ENCODE data around the gene RPS26. TPM values are rescaled to one million over a fixed set of nuclear protein-coding genes. Genes with fewer than 3 reads are reported as not detected.
A peak's percentile ranks its signal among the peaks of the same experiment; 100 is the strongest.

Gene RPS26
- total and polyA plus RNA-seq, 2 of the 13 experiments (the other 11 are each of a cell fraction or from before 2014, with no cell fraction given): 150 to 421 TPM

DNA sequence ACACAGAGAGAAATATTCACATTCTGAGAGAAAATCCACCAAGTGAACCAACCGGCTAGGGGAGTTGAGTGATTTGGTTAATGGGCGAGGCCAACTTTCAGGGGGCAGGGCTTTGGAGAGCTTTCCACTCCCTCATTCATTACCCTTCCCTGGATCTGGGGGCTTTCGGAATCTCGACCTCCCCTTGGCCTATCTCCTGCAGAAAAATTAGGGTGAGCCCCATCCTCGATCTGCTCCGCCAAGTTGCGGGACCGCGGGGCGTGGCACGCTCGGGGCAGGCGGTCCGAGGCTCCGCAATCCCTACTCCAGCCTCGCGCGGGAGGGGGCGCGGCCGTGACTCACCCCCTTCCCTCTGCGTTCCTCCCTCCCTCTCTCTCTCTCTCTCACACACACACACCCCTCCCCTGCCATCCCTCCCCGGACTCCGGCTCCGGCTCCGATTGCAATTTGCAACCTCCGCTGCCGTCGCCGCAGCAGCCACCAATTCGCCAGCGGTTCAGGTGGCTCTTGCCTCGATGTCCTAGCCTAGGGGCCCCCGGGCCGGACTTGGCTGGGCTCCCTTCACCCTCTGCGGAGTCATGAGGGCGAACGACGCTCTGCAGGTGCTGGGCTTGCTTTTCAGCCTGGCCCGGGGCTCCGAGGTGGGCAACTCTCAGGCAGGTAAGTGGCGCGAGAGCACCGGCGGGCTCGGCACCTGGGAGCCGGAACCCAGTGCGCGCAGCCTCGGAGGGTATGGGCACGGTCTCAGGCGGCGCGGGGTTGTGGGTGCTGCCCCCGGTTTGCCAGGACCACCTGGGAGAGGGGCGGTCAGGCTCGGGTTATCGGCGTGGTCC lies 38.2 kb downstream of the RPS26 start, which contains the start of gene ERBB3 (continued):
- TF ChIP-seq, protein P1, sequence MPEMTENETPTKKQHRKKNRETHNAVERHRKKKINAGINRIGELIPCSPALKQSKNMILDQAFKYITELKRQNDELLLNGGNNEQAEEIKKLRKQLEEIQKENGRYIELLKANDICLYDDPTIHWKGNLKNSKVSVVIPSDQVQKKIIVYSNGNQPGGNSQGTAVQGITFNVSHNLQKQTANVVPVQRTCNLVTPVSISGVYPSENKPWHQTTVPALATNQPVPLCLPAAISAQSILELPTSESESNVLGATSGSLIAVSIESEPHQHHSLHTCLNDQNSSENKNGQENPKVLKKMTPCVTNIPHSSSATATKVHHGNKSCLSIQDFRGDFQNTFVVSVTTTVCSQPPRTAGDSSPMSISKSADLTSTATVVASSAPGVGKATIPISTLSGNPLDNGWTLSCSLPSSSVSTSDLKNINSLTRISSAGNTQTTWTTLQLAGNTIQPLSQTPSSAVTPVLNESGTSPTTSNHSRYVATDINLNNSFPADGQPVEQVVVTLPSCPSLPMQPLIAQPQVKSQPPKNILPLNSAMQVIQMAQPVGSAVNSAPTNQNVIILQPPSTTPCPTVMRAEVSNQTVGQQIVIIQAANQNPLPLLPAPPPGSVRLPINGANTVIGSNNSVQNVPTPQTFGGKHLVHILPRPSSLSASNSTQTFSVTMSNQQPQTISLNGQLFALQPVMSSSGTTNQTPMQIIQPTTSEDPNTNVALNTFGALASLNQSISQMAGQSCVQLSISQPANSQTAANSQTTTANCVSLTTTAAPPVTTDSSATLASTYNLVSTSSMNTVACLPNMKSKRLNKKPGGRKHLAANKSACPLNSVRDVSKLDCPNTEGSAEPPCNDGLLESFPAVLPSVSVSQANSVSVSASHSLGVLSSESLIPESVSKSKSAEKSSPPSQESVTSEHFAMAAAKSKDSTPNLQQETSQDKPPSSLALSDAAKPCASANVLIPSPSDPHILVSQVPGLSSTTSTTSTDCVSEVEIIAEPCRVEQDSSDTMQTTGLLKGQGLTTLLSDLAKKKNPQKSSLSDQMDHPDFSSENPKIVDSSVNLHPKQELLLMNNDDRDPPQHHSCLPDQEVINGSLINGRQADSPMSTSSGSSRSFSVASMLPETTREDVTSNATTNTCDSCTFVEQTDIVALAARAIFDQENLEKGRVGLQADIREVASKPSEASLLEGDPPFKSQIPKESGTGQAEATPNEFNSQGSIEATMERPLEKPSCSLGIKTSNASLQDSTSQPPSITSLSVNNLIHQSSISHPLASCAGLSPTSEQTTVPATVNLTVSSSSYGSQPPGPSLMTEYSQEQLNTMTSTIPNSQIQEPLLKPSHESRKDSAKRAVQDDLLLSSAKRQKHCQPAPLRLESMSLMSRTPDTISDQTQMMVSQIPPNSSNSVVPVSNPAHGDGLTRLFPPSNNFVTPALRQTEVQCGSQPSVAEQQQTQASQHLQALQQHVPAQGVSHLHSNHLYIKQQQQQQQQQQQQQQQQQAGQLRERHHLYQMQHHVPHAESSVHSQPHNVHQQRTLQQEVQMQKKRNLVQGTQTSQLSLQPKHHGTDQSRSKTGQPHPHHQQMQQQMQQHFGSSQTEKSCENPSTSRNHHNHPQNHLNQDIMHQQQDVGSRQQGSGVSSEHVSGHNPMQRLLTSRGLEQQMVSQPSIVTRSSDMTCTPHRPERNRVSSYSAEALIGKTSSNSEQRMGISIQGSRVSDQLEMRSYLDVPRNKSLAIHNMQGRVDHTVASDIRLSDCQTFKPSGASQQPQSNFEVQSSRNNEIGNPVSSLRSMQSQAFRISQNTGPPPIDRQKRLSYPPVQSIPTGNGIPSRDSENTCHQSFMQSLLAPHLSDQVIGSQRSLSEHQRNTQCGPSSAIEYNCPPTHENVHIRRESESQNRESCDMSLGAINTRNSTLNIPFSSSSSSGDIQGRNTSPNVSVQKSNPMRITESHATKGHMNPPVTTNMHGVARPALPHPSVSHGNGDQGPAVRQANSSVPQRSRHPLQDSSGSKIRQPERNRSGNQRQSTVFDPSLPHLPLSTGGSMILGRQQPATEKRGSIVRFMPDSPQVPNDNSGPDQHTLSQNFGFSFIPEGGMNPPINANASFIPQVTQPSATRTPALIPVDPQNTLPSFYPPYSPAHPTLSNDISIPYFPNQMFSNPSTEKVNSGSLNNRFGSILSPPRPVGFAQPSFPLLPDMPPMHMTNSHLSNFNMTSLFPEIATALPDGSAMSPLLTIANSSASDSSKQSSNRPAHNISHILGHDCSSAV (CRISPR knock-in tag; IDR thresholded peaks at IDR 0.05; ENCODE audit: borderline replicate concordance): no peak
- peak; percentile 71 for TF ChIP-seq HDAC1 (CRISPR knock-in tag; IDR thresholded peaks at IDR 0.05)
- no peak for TF ChIP-seq ARNT (IDR thresholded peaks at IDR 0.05)
- TF ChIP-seq, protein P2, sequence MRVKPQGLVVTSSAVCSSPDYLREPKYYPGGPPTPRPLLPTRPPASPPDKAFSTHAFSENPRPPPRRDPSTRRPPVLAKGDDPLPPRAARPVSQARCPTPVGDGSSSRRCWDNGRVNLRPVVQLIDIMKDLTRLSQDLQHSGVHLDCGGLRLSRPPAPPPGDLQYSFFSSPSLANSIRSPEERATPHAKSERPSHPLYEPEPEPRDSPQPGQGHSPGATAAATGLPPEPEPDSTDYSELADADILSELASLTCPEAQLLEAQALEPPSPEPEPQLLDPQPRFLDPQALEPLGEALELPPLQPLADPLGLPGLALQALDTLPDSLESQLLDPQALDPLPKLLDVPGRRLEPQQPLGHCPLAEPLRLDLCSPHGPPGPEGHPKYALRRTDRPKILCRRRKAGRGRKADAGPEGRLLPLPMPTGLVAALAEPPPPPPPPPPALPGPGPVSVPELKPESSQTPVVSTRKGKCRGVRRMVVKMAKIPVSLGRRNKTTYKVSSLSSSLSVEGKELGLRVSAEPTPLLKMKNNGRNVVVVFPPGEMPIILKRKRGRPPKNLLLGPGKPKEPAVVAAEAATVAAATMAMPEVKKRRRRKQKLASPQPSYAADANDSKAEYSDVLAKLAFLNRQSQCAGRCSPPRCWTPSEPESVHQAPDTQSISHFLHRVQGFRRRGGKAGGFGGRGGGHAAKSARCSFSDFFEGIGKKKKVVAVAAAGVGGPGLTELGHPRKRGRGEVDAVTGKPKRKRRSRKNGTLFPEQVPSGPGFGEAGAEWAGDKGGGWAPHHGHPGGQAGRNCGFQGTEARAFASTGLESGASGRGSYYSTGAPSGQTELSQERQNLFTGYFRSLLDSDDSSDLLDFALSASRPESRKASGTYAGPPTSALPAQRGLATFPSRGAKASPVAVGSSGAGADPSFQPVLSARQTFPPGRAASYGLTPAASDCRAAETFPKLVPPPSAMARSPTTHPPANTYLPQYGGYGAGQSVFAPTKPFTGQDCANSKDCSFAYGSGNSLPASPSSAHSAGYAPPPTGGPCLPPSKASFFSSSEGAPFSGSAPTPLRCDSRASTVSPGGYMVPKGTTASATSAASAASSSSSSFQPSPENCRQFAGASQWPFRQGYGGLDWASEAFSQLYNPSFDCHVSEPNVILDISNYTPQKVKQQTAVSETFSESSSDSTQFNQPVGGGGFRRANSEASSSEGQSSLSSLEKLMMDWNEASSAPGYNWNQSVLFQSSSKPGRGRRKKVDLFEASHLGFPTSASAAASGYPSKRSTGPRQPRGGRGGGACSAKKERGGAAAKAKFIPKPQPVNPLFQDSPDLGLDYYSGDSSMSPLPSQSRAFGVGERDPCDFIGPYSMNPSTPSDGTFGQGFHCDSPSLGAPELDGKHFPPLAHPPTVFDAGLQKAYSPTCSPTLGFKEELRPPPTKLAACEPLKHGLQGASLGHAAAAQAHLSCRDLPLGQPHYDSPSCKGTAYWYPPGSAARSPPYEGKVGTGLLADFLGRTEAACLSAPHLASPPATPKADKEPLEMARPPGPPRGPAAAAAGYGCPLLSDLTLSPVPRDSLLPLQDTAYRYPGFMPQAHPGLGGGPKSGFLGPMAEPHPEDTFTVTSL (CRISPR knock-in tag; IDR thresholded peaks at IDR 0.05; ENCODE audit: borderline replicate concordance): peak; percentile 54; the same call in 1 of the 2 replicates
- 0 out of 2 replicates have a peak, but pooled peaks have one; percentile 30 for TF ChIP-seq ESRRA (CRISPR knock-in tag; IDR thresholded peaks at IDR 0.05; ENCODE audit: low read depth)
- TF ChIP-seq CBX5 (CRISPR knock-in tag; IDR thresholded peaks at IDR 0.05; ENCODE audit: borderline replicate concordance): no peak
- TF ChIP-seq TP53 (CRISPR knock-in tag; conservative IDR thresholded peaks at IDR 0.05): no peak
- TF ChIP-seq ZNF34 (CRISPR knock-in tag; IDR thresholded peaks at IDR 0.05; ENCODE audit: borderline replicate concordance): no peak
- TF ChIP-seq ZNF720 (CRISPR knock-in tag; IDR thresholded peaks at IDR 0.05): no peak
- TF ChIP-seq HNRNPUL1 (IDR thresholded peaks at IDR 0.05; ENCODE audit: low read depth, low read length): no peak
- TF ChIP-seq ZNF503 (CRISPR knock-in tag; IDR thresholded peaks at IDR 0.05): no peak
- peak; percentile 89 for TF ChIP-seq XRCC5 (optimal IDR thresholded peaks at IDR 0.05; ENCODE audit: low read length)
- no peak for TF ChIP-seq HHEX (CRISPR knock-in tag; IDR thresholded peaks at IDR 0.05)
